Liver (tissue), 9 donors: ENCODE data around the gene ACTR10. TPM values are rescaled to one million over a fixed set of nuclear protein-coding genes. Genes with fewer than 3 reads are reported as not detected.

Source experiments
- DNase-seq: peaks from one replicate; pipeline ENCODE4 v3.0.0-alpha.2; 2017; ENCODE audit warnings: low spot score
- H3K27ac ChIP-seq, 2 donors: one replicate each; pipeline ENCODE4 v1.7.0; 2013; ENCODE audit warnings: inconsistent platforms in 2 of 2, low read length in 2 of 2, control low read depth in 1 of 2, low read depth in 1 of 2, mild to moderate bottlenecking in 1 of 2
- H3K27me3 ChIP-seq, 4 donors: one replicate each; pipeline versions ENCODE4 v1.6.1 to v1.7.0; 2013; ENCODE audit warnings: low read length in 3 of 4, inconsistent platforms in 1 of 4, mild to moderate bottlenecking in 1 of 4, moderate library complexity in 1 of 4; ENCODE audit not compliant: control insufficient read depth in 4 of 4, insufficient read depth in 4 of 4
- H3K36me3 ChIP-seq, 4 donors: one replicate each; pipeline versions ENCODE4 v1.6.1 to v1.7.0; 2013; ENCODE audit warnings: low read length in 3 of 4, mild to moderate bottlenecking in 3 of 4, low read depth in 1 of 4, moderate library complexity in 1 of 4; ENCODE audit not compliant: control insufficient read depth in 4 of 4, insufficient read depth in 3 of 4
- H3K4me1 ChIP-seq, 4 donors: one replicate each; pipeline versions ENCODE4 v1.6.1 to v1.7.0; 2013; ENCODE audit warnings: low read length in 3 of 4, mild to moderate bottlenecking in 3 of 4, moderate library complexity in 1 of 4; ENCODE audit not compliant: control insufficient read depth in 4 of 4, insufficient read depth in 4 of 4
- H3K4me3 ChIP-seq, 3 donors: one replicate each; pipeline versions ENCODE4 v1.6.1 to v1.7.0; 2013; ENCODE audit warnings: low read length in 3 of 3, control low read depth in 1 of 3, low read depth in 1 of 3, mild to moderate bottlenecking in 1 of 3
- H3K9ac ChIP-seq, 2 donors: one replicate each; pipeline ENCODE4 v1.7.0; 2013; ENCODE audit warnings: low read length in 2 of 2, mild to moderate bottlenecking in 2 of 2, moderate library complexity in 2 of 2, control low read depth in 1 of 2, low read depth in 1 of 2
- H3K9me3 ChIP-seq, 4 donors: one replicate each; pipeline versions ENCODE4 v1.6.1 to v1.7.0; 2013; ENCODE audit warnings: low read length in 3 of 4; ENCODE audit not compliant: control insufficient read depth in 4 of 4
- EGR1 ChIP-seq, 2 donors: IDR thresholded peaks; 2 replicates each; pipeline ENCODE4 v1.6.1; 2016 to 2018; ENCODE audit warnings: antibody characterized with exemption in 2 of 2, low read depth in 2 of 2
- FOXA1 ChIP-seq: IDR thresholded peaks from 2 replicates; pipeline ENCODE4 v1.6.1; 2016; ENCODE audit warnings: antibody characterized with exemption
- FOXA2 ChIP-seq: IDR thresholded peaks from 2 replicates; pipeline ENCODE4 v1.6.1; 2016; ENCODE audit warnings: antibody characterized with exemption
- GABPA ChIP-seq, 2 donors: IDR thresholded peaks in 1 of 2; conservative IDR thresholded peaks in 1 of 2; 2 replicates each; pipeline ENCODE4 v1.6.1; 2016; ENCODE audit warnings: antibody characterized with exemption in 2 of 2, mild to moderate bottlenecking in 1 of 2, moderate library complexity in 1 of 2
- HNF4A ChIP-seq, 2 donors: conservative IDR thresholded peaks; 2 replicates each; pipeline ENCODE4 v1.6.1; 2016; ENCODE audit warnings: antibody characterized with exemption in 2 of 2, mild to moderate bottlenecking in 2 of 2
- HNF4G ChIP-seq: IDR thresholded peaks from 2 replicates; pipeline ENCODE4 v1.6.1; 2016; ENCODE audit warnings: antibody characterized with exemption
- JUND ChIP-seq, 2 donors: IDR thresholded peaks; 2 replicates each; pipeline ENCODE4 v1.6.1; 2016; ENCODE audit warnings: antibody characterized with exemption in 2 of 2
- MAX ChIP-seq: IDR thresholded peaks from 2 replicates; pipeline ENCODE4 v1.6.1; 2016; ENCODE audit warnings: antibody characterized with exemption
- NR2F2 ChIP-seq: IDR thresholded peaks from 2 replicates; pipeline ENCODE4 v1.6.1; 2016; ENCODE audit warnings: antibody characterized with exemption
- RAD21 ChIP-seq, 2 donors: IDR thresholded peaks; 2 replicates each; pipeline ENCODE4 v1.6.1; 2016; ENCODE audit warnings: antibody characterized with exemption in 2 of 2, mild to moderate bottlenecking in 2 of 2
- RXRA ChIP-seq, 2 donors: IDR thresholded peaks; 2 replicates each; pipeline ENCODE4 v1.6.1; 2017 to 2018; ENCODE audit warnings: antibody characterized with exemption in 2 of 2, mild to moderate bottlenecking in 1 of 2
- SP1 ChIP-seq: IDR thresholded peaks from 2 replicates; pipeline ENCODE4 v1.6.1; 2018; ENCODE audit warnings: antibody characterized with exemption, mild to moderate bottlenecking
- TAF1 ChIP-seq: conservative IDR thresholded peaks from 2 replicates; pipeline ENCODE4 v1.6.1; 2016; ENCODE audit warnings: antibody characterized with exemption, mild to moderate bottlenecking
- YY1 ChIP-seq: IDR thresholded peaks from 2 replicates; pipeline ENCODE4 v1.6.1; 2016; ENCODE audit warnings: antibody characterized with exemption, mild to moderate bottlenecking
- WGBS: extraction: QIAGEN DNeasy Blood & Tissue Kit; methylation state at CpG from one replicate; pipeline ENCODE4 v1.1.7; 2013; 5-methylcytosine and 5-hydroxymethylcytosine counted together
- polyA plus RNA-seq, 2 donors: library from polyadenylated mRNA; stranded (reverse) in 1 of 2; unstranded in 1 of 2; fragments of 200-250 nt in 1 of 2; fragments of >200 nt in 1 of 2; fragmentation: Nextera tagmentation in 1 of 2; extraction: Ambion mirVana in 1 of 2; gene quantifications; one replicate each; pipeline versions ENCODE4 v1.2.1 to v1.2.3, GENCODE V29; 2013 to 2015
- total RNA-seq, 2 donors: library from RNA; depleted of rRNA; stranded (reverse); fragments of >200 nt; gene quantifications; one replicate each; pipeline ENCODE4 v1.2.3, GENCODE V29; 2014
- TF ChIP-seq, protein P1 (sequence below): IDR thresholded peaks from 2 replicates; pipeline ENCODE4 v1.6.1; 2016; ENCODE audit warnings: antibody characterized with exemption, mild to moderate bottlenecking
- TF ChIP-seq, protein P2 (sequence below): IDR thresholded peaks from 2 replicates; pipeline ENCODE4 v1.6.1; 2016; ENCODE audit warnings: antibody characterized with exemption
- TF ChIP-seq, protein P3 (sequence below): IDR thresholded peaks from 2 replicates; pipeline ENCODE4 v1.6.1; 2016; ENCODE audit warnings: antibody characterized with exemption
- TF ChIP-seq, protein P4 (sequence below): fragments of 150-350 bp; IDR thresholded peaks from 2 replicates; pipeline ENCODE4 v1.5.1; 2017; ENCODE audit warnings: improper control_type of control experiment, low read depth, low read length; ENCODE audit not compliant: missing input control
- donor health status: healthy.
- donor health status: healthy.
- donor health status: healthy.
- donor health status: healthy.
- donor health status: healthy.

The ACTR10 gene
- total and polyA plus RNA-seq, 4 donors: 19.2 to 42.0 (median 25.2) TPM

GRCh38 chr14:58272588-58273372 lies 72.8 kb downstream of the ACTR10 start:
- no peak for DNase-seq
- Histone ChIP-seq H3K4me1 (peaks cover 10 to 54% (median 27%) of the 10 kb centered on the region in 4 donors), H3K9me3 (no peaks in the 10 kb centered on the region), H3K36me3 (peaks cover 9 to 38% (median 18%) of the 10 kb centered on the region in 4 donors), H3K27me3 (no peaks in the 10 kb centered on the region), H3K4me3 (no peak overlapping the region), H3K27ac (peak overlapping the region; percentile 68 to 87), H3K9ac (peak overlapping the region in 1 of 2 donors; percentile 59)
- TF ChIP-seq EGR1 (IDR thresholded peaks at IDR 0.05; ENCODE audit: low read depth in 2 of 2) (peak; percentile 27 to 54), MAX (peak; percentile 67), RAD21 (IDR thresholded peaks at IDR 0.05) (peak; percentile 71 to 79), RXRA (IDR thresholded peaks at IDR 0.05) (peak; percentile 86 to 90), JUND (IDR thresholded peaks at IDR 0.05) (peak; percentile 83 to 89), GABPA (IDR thresholded peaks at IDR 0.05 in 1 of 2, conservative IDR thresholded peaks at IDR 0.05 in 1 of 2) (no peak), TAF1 (no peak), NR2F2 (no peak), HNF4A (conservative IDR thresholded peaks at IDR 0.05) (peak; percentile 97 to 98), YY1 (peak; percentile 94), FOXA2 (peak; percentile 96), FOXA1 (peak; percentile 94), SP1 (peak; percentile 99), HNF4G (peak; percentile 95)
- TF ChIP-seq, protein P1, sequence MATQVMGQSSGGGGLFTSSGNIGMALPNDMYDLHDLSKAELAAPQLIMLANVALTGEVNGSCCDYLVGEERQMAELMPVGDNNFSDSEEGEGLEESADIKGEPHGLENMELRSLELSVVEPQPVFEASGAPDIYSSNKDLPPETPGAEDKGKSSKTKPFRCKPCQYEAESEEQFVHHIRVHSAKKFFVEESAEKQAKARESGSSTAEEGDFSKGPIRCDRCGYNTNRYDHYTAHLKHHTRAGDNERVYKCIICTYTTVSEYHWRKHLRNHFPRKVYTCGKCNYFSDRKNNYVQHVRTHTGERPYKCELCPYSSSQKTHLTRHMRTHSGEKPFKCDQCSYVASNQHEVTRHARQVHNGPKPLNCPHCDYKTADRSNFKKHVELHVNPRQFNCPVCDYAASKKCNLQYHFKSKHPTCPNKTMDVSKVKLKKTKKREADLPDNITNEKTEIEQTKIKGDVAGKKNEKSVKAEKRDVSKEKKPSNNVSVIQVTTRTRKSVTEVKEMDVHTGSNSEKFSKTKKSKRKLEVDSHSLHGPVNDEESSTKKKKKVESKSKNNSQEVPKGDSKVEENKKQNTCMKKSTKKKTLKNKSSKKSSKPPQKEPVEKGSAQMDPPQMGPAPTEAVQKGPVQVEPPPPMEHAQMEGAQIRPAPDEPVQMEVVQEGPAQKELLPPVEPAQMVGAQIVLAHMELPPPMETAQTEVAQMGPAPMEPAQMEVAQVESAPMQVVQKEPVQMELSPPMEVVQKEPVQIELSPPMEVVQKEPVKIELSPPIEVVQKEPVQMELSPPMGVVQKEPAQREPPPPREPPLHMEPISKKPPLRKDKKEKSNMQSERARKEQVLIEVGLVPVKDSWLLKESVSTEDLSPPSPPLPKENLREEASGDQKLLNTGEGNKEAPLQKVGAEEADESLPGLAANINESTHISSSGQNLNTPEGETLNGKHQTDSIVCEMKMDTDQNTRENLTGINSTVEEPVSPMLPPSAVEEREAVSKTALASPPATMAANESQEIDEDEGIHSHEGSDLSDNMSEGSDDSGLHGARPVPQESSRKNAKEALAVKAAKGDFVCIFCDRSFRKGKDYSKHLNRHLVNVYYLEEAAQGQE: peak; percentile 89
- TF ChIP-seq, protein P2, sequence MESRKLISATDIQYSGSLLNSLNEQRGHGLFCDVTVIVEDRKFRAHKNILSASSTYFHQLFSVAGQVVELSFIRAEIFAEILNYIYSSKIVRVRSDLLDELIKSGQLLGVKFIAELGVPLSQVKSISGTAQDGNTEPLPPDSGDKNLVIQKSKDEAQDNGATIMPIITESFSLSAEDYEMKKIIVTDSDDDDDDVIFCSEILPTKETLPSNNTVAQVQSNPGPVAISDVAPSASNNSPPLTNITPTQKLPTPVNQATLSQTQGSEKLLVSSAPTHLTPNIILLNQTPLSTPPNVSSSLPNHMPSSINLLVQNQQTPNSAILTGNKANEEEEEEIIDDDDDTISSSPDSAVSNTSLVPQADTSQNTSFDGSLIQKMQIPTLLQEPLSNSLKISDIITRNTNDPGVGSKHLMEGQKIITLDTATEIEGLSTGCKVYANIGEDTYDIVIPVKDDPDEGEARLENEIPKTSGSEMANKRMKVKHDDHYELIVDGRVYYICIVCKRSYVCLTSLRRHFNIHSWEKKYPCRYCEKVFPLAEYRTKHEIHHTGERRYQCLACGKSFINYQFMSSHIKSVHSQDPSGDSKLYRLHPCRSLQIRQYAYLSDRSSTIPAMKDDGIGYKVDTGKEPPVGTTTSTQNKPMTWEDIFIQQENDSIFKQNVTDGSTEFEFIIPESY: peak; percentile 87
- TF ChIP-seq, protein P3, sequence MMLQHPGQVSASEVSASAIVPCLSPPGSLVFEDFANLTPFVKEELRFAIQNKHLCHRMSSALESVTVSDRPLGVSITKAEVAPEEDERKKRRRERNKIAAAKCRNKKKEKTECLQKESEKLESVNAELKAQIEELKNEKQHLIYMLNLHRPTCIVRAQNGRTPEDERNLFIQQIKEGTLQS: peak; percentile 54
- TF ChIP-seq, protein P4, sequence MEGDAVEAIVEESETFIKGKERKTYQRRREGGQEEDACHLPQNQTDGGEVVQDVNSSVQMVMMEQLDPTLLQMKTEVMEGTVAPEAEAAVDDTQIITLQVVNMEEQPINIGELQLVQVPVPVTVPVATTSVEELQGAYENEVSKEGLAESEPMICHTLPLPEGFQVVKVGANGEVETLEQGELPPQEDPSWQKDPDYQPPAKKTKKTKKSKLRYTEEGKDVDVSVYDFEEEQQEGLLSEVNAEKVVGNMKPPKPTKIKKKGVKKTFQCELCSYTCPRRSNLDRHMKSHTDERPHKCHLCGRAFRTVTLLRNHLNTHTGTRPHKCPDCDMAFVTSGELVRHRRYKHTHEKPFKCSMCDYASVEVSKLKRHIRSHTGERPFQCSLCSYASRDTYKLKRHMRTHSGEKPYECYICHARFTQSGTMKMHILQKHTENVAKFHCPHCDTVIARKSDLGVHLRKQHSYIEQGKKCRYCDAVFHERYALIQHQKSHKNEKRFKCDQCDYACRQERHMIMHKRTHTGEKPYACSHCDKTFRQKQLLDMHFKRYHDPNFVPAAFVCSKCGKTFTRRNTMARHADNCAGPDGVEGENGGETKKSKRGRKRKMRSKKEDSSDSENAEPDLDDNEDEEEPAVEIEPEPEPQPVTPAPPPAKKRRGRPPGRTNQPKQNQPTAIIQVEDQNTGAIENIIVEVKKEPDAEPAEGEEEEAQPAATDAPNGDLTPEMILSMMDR: peak; percentile 54
- WGBS: 30% methylated on average over 4 of the region's 4 CpGs
